Measurements from ENCODE around the gene ANGPTL2.

The ANGPTL2 gene

DNA sequence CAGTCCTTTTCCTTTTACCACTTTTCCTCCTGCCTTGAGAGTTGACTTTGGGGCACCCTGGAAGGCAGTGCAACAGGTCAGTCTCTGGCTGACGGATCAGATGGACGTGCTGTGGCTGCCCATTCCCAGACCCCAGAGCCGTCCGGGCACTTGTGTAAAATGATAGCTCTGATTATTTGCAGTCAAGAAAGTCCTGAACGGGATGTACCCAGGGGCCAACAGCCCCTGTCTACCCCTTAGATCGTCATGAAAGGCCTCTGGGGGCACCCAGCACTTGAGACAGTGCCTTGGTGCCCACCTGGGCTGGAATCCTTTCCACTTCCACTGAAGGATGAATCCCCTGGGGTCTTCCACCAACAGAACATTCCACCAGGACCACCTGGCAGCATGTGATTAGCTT lies 17.7 kb upstream of the ANGPTL2 start:
- Histone ChIP-seq H3K27ac (ENCODE audit: low read length) (no peak overlapping the region), H3K9ac (ENCODE audit: low read depth, low read length) (no peak overlapping the region), H3K4me3 (ENCODE audit: low read length) (no peak overlapping the region), H3K36me3 (ENCODE audit: insufficient read depth, low read depth, low read length) (no peaks in the 10 kb centered on the region), H3K9me3 (ENCODE audit: insufficient read depth, low read depth, low read length) (no peaks in the 10 kb centered on the region), H3K27me3 (ENCODE audit: insufficient read depth, low read length) (no peaks in the 10 kb centered on the region), H3K4me1 (ENCODE audit: insufficient read depth, low read length) (peaks cover 8% of the 10 kb centered on the region; the same call in 1 of the 2 replicates)

DNA sequence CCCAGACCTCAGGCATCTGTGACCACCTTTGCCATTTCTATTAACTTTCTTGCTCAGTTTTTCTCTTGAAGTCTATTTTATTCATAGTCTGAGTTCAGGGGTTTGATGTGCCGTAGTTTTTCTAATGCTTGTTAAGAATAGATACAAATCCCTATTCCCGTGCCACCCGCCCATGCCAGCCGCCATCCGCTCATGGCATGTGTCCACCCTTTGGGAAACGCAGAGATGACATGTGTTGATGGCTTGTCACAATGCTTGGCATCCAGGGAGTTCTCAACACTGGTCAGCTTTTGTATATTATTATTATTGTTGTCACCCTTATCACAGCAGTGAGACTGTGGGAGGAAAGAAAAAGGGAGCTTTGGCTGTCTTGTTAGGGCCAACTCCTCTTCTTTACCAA lies 17.3 kb upstream of the ANGPTL2 start:
- H3K9me3 ChIP-seq (ENCODE audit: insufficient read depth, low read depth, low read length), result no peaks in the 10 kb centered on the region
- H3K27me3 ChIP-seq (ENCODE audit: insufficient read depth, low read length), result no peaks in the 10 kb centered on the region
- H3K4me3 ChIP-seq (ENCODE audit: low read length), result no peak overlapping the region
- no peak overlapping the region for H3K9ac ChIP-seq (ENCODE audit: low read depth, low read length)
- no peak overlapping the region for H3K27ac ChIP-seq (ENCODE audit: low read length)
- H3K36me3 ChIP-seq (ENCODE audit: insufficient read depth, low read depth, low read length), result no peaks in the 10 kb centered on the region
- peaks cover 8% of the 10 kb centered on the region; the same call in 1 of the 2 replicates for H3K4me1 ChIP-seq (ENCODE audit: insufficient read depth, low read length)

DNA sequence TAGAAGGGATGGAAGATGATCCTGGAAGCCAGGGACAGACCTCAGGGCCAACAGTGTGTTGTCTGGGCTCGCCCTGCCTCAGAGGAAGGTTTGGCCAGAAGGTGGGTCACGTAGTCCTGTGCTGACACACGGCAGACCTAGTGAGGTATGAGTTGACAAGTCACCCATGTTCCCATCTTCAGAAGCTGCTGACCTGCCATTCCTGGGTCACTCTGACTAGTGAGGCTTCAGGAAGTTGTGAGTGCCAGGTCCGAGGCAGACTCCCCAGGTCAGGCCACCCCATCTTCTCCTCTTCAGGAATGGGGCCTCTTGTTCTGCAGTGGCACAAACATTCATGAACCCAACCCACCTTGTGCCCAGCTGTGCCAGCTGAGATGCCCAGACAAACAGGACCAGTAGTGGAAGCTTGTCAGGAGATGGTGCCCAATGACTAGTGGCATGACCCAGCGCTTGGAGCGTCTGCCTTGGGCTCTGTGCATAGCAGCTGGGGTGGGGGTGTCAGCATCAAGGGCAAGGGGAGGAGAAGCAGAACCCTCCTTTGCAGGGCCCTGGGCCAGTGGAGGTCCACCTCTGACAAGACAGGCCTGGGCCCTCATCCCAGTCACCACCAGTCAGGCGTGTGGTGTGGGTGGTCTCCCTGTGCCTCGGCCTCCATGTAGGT lies 16.8 kb upstream of the ANGPTL2 start:
- H3K4me1 ChIP-seq (ENCODE audit: insufficient read depth, low read length), result peaks cover 8% of the 10 kb centered on the region; the same call in 1 of the 2 replicates
- H3K4me3 ChIP-seq (ENCODE audit: low read length), result no peak overlapping the region
- no peak overlapping the region for H3K9ac ChIP-seq (ENCODE audit: low read depth, low read length)
- H3K9me3 ChIP-seq (ENCODE audit: insufficient read depth, low read depth, low read length), result no peaks in the 10 kb centered on the region
- H3K27ac ChIP-seq (ENCODE audit: low read length), result no peak overlapping the region
- H3K36me3 ChIP-seq (ENCODE audit: insufficient read depth, low read depth, low read length), result no peaks in the 10 kb centered on the region
- H3K27me3 ChIP-seq (ENCODE audit: insufficient read depth, low read length), result no peaks in the 10 kb centered on the region

GRCh38 chr9:127138444-127138843 lies 16.0 kb upstream of the ANGPTL2 start:
- Histone ChIP-seq H3K9me3 (ENCODE audit: insufficient read depth, low read depth, low read length) (no peaks in the 10 kb centered on the region), H3K36me3 (ENCODE audit: insufficient read depth, low read depth, low read length) (no peaks in the 10 kb centered on the region), H3K27me3 (ENCODE audit: insufficient read depth, low read length) (no peaks in the 10 kb centered on the region), H3K4me1 (ENCODE audit: insufficient read depth, low read length) (peaks cover 11% of the 10 kb centered on the region; the same call in 1 of the 2 replicates), H3K27ac (ENCODE audit: low read length) (no peak overlapping the region), H3K4me3 (ENCODE audit: low read length) (no peak overlapping the region), H3K9ac (ENCODE audit: low read depth, low read length) (no peak overlapping the region)

DNA sequence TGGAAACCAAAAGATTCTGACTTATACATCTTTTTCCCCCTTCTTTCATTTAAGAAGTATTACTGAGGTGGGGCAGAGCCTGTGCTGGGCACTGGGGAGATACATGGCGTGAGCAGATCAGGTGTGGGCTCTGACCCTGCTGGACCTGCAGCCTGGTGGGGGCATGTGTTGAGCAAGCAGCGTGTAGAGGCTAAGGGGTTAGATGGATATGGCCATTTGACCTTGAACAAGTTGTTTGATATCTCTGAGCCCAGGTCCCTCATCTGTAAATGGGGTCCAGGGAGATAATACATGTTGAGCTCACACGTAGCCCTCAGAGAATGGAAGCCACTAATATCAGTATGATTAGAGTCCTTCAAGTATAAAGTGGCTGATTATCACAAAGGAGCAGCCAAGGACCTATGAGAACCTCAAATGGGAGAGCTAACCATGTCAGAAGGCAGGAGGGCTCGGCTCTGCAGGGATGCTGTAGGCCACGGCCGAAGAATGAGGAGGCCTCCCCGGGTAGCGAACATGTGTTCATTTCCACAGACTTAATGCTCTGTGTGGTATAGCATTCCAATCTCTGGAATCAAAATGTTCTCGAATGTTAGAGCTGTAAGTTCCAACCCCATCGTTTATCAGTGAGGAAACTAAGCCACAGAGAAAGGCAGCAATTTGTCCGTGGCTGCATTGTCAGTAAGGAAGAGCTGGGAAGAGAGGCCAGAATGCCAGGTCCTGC lies 15.4 kb upstream of the ANGPTL2 start:
- no peak overlapping the region for H3K9ac ChIP-seq (ENCODE audit: low read depth, low read length)
- H3K27me3 ChIP-seq (ENCODE audit: insufficient read depth, low read length), result no peaks in the 10 kb centered on the region
- H3K27ac ChIP-seq (ENCODE audit: low read length), result no peak overlapping the region
- no peak overlapping the region for H3K4me3 ChIP-seq (ENCODE audit: low read length)
- H3K36me3 ChIP-seq (ENCODE audit: insufficient read depth, low read depth, low read length), result no peaks in the 10 kb centered on the region
- H3K9me3 ChIP-seq (ENCODE audit: insufficient read depth, low read depth, low read length), result no peaks in the 10 kb centered on the region
- H3K4me1 ChIP-seq (ENCODE audit: insufficient read depth, low read length), result peaks cover 16% of the 10 kb centered on the region; the same call in 1 of the 2 replicates

GRCh38 chr9:127136880-127137639 lies 14.6 kb upstream of the ANGPTL2 start:
- Histone ChIP-seq H3K4me1 (ENCODE audit: insufficient read depth, low read length) (peaks cover 15% of the 10 kb centered on the region), H3K9ac (ENCODE audit: low read depth, low read length) (no peak overlapping the region), H3K4me3 (ENCODE audit: low read length) (no peak overlapping the region), H3K36me3 (ENCODE audit: insufficient read depth, low read depth, low read length) (no peaks in the 10 kb centered on the region), H3K27ac (ENCODE audit: low read length) (no peak overlapping the region), H3K27me3 (ENCODE audit: insufficient read depth, low read length) (no peaks in the 10 kb centered on the region), H3K9me3 (ENCODE audit: insufficient read depth, low read depth, low read length) (no peaks in the 10 kb centered on the region)

DNA sequence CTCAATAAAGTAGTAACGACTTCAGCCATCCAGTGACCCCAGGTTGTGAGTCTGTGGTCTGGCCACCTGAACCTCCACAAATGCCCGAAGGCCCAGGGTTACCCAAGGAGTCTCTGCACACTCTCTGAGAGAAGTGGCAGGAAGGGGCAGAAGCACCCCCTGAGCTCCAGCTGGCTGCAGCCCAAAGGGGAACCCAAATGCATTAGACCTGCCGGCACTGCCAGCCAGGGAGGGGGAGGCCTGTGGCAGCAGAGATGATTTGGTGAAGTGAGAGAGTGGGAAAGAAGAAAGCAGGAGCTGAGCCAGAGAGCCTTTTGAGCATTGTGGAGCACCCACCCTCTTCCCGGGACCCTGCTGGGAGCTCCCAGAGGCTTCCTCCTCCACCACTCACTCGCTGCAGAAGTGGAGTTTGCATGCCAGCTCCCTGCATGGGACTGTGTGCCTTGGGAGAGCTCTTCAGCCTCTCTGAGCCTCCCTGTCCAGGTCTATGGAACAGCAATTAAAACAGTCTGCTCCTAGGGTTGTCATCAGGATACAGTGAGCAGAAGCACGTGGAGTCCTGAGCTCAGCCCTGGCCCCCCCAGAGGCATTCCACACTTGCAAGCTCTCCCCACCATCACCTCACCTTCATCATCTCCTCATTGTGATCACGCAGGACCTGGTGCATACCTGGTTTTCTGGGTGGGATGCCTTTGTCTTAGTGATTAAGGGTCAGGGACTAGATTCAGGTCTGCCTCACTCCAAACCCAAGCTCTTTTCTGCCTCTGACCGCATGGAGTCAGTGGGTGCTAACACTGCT lies 13.8 kb upstream of the ANGPTL2 start:
- no peak overlapping the region for H3K9ac ChIP-seq (ENCODE audit: low read depth, low read length)
- H3K9me3 ChIP-seq (ENCODE audit: insufficient read depth, low read depth, low read length), result no peaks in the 10 kb centered on the region
- no peak overlapping the region for H3K27ac ChIP-seq (ENCODE audit: low read length)
- peaks cover 21% of the 10 kb centered on the region for H3K4me1 ChIP-seq (ENCODE audit: insufficient read depth, low read length)
- H3K36me3 ChIP-seq (ENCODE audit: insufficient read depth, low read depth, low read length), result no peaks in the 10 kb centered on the region
- H3K4me3 ChIP-seq (ENCODE audit: low read length), result no peak overlapping the region
- H3K27me3 ChIP-seq (ENCODE audit: insufficient read depth, low read length), result no peaks in the 10 kb centered on the region

DNA sequence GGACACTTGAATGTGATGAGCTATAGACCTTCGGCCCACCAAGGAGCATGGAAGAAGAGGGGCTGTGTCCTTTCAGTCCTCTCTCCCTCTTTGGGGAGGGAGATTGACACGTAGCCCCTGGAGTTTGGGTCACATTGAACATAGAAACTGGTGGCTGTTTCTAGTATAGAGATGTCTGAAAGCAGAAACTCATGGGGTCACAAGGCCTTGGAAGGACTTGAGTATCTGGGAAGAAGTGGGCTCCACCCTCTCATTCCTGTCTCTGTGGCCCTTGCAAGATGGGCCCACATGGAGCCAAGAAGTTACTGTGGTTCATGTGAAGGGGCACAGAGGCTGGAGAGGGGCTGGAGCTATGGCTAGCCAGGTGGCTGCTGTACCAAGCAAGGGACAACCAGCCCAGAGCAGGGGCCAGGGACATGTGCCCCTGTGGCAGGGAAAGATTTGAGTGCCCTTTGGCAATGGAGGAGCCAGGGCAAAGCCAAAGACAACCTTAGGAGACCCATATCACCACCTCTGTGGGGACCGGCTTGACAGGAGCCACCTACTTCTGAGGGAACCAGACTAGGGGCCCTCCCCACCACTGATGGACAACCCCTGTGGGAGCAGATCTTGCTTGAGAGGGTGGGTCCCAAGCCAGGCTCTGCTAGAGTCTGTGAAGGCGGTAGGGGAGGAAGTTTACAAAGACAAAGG lies 12.8 kb upstream of the ANGPTL2 start:
- H3K27me3 ChIP-seq (ENCODE audit: insufficient read depth, low read length), result no peaks in the 10 kb centered on the region
- H3K4me3 ChIP-seq (ENCODE audit: low read length), result no peak overlapping the region
- H3K9me3 ChIP-seq (ENCODE audit: insufficient read depth, low read depth, low read length), result no peaks in the 10 kb centered on the region
- H3K4me1 ChIP-seq (ENCODE audit: insufficient read depth, low read length), result peaks cover 21% of the 10 kb centered on the region
- no peak overlapping the region for H3K9ac ChIP-seq (ENCODE audit: low read depth, low read length)
- no peak overlapping the region for H3K27ac ChIP-seq (ENCODE audit: low read length)
- H3K36me3 ChIP-seq (ENCODE audit: insufficient read depth, low read depth, low read length), result no peaks in the 10 kb centered on the region

GRCh38 chr9:127133739-127134167 lies 11.3 kb upstream of the ANGPTL2 start:
- Histone ChIP-seq H3K9me3 (ENCODE audit: insufficient read depth, low read depth, low read length) (no peaks in the 10 kb centered on the region), H3K4me3 (ENCODE audit: low read length) (no peak overlapping the region), H3K27me3 (ENCODE audit: insufficient read depth, low read length) (no peaks in the 10 kb centered on the region), H3K36me3 (ENCODE audit: insufficient read depth, low read depth, low read length) (no peaks in the 10 kb centered on the region), H3K27ac (ENCODE audit: low read length) (no peak overlapping the region), H3K4me1 (ENCODE audit: insufficient read depth, low read length) (peaks cover 21% of the 10 kb centered on the region), H3K9ac (ENCODE audit: low read depth, low read length) (no peak overlapping the region; the same call in 1 of the 2 replicates)

DNA sequence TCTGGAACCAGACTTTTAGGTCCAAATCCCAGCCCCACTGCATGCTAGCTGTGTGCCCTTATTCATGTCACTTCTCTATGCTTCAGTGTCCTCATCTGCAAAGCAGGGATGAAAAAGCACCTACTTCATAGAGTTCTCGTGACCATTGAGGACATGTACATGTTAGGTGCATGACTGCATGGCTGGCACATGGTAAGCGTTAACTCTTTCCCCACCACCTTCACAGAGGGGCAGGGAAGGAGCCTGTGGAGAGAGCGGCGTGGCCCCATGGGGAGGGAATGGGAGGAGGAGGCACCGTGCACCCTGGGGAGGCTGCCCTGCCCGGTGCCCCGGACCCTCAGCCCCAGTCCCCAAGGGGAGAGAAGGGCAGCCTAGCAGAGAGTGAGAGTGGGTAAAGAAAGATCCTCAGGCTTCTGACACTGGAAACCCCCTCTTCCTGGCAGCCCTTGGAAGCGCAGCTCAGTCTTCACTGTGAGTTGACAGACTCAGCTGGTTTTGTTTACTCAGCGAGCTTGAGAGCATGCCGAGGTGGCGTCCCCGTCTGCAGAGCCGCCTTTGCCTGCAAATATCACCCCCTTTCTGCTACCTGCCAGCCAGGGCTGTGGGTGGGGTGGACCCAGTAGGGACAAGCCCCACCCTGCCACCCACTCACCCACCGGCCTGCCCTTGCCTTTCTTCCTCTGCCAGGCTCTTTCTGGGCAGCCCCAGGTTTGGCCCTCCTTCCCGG lies 10.6 kb upstream of the ANGPTL2 start:
- Histone ChIP-seq H3K27me3 (ENCODE audit: insufficient read depth, low read length) (no peaks in the 10 kb centered on the region), H3K9me3 (ENCODE audit: insufficient read depth, low read depth, low read length) (no peaks in the 10 kb centered on the region), H3K9ac (ENCODE audit: low read depth, low read length) (no peak overlapping the region), H3K4me3 (ENCODE audit: low read length) (no peak overlapping the region), H3K27ac (ENCODE audit: low read length) (no peak overlapping the region), H3K4me1 (ENCODE audit: insufficient read depth, low read length) (peaks cover 21% of the 10 kb centered on the region), H3K36me3 (ENCODE audit: insufficient read depth, low read depth, low read length) (no peaks in the 10 kb centered on the region)
